H54 (cell line): ENCODE measurements around the gene KIAA1671.
A peak's percentile ranks its signal among the peaks of the same experiment; 100 is the strongest.

Source experiments
- DNase-seq: peaks from one replicate; pipeline ENCODE4 v3.0.0; 2011; ENCODE audit warnings: low spot score, mixed read lengths; ENCODE audit not compliant: insufficient read length
- FAIRE-seq: peaks from 3 replicates; lab custom pipeline; 2011; peaks lifted over from hg19 to GRCh38; lab: Jason Lieb, UNC
- POLR2A ChIP-seq: IDR thresholded peaks from 2 replicates; pipeline ENCODE4 v1.6.1; 2011; ENCODE audit warnings: low read depth, mild to moderate bottlenecking, low read length

The KIAA1671 gene

GRCh38 chr22:24981066-24981465, 28.6 kb downstream of the KIAA1671 start:
- TF ChIP-seq POLR2A: no peak
- FAIRE-seq: no peak
- no peak for DNase-seq

DNA sequence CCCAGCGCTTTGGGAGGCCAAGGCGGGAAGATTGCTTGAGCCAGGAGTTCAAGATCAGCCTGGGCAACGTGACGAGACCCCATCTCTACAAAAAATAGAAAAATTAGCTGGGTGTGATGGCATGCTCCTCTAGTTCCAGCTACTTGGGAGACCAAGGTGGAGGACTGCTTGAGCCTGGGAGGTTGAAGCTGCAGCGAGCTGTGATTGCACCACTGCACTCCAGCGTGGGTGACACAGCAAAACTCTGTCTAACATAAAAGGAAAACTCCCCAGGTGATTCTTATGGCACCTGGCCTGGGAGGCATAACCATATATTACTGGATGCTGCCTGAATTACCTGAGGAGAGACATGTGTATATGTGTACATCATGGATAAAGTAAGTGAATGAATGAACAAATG, 29.1 kb downstream of the KIAA1671 start:
- DNase-seq (no peak), FAIRE-seq (no peak)
- no peak for TF ChIP-seq POLR2A

DNA sequence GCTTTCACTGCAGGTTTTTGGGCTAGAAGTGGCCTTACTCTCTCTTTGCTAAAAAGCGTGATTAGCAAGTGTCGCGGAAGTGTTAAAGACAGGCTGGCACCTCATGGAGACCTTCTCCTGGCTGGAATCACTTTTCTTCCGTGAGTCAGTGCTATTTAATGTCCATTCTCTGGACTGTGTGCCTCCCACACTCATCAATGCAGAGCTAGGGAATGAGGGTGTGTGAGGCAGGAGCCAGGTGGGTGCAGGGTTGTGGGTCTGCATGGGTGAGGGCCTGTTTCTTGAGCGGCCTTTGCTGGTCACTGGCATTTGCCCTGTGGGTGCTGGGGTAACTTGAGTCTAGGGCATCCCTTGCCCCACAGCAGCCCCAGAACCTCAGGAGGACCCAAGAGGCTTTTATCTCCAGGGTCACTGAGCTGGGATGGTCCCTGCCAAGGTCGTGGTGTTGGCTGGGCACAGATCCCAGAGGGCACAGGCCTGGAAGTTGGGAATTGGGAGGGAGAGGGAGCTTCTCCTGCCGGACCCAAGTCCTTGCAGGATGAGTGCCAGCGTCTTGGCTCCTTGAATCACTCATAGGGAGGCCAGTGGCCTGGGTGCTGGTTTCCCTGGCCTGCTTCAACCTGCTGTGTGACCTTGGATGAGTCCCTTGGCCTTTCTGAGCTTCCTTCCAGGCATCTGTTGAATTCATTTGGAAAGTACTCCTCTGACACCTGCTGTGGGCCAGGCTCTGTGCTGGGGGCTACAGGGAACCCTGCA, 30.0 kb downstream of the KIAA1671 start:
- TF ChIP-seq POLR2A: no peak
- FAIRE-seq (peak; percentile 76), DNase-seq (no peak)

DNA sequence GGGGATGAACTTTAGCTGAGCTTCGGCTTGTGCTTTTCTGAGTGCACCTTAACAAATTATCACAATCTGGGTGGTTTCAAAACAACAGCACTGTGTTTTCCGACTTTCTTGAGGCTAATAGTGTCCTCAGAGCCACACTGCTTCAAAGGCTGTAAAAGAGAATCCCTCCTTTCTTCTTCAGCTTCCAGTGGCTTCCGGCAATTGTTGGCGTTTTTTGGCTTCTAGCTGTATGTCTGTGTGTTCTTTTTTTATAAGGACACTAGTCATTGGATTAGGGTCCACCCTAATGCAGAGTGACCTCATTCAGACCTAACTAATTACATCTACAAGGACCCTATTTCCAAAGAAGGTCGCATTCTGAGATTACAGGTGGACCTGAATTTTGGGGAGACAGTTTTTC, 30.6 kb downstream of the KIAA1671 start:
- FAIRE-seq: no peak
- DNase-seq: no peak
- no peak for TF ChIP-seq POLR2A

GRCh38 chr22:24984122-24984521, 31.6 kb downstream of the KIAA1671 start:
- FAIRE-seq: no peak

DNA sequence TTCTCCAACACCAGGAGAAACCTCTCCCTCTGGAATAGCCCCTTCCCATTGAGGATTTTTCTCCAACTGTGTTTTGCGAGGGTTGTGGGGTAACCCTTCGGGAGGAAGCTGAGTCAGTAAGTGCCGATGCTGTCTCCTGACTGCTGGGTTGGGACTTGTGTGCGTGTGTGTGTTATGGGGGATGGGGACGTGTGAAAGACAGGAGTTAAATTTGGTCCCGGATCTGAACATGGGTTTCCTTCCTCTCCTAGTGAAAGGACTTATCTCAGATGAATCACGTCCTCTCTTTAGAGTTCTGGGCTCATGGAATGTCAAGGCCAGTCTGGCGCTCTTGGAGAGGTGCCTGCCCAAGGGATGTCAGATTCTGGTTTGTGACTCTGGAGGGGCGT, 33.3 kb downstream of the KIAA1671 start:
- peak; percentile 84 for FAIRE-seq

More at GRCh38 chr22:24984122-24984521, 31.6 kb downstream of the KIAA1671 start:
- no peak for DNase-seq
- TF ChIP-seq POLR2A: no peak

GRCh38 chr22:24986816-24987215, 34.3 kb downstream of the KIAA1671 start:
- no peak for FAIRE-seq
- no peak for TF ChIP-seq POLR2A
- DNase-seq: no peak

More for the DNA sequence above, 33.3 kb downstream of the KIAA1671 start:
- no peak for TF ChIP-seq POLR2A
- DNase-seq: no peak

DNA sequence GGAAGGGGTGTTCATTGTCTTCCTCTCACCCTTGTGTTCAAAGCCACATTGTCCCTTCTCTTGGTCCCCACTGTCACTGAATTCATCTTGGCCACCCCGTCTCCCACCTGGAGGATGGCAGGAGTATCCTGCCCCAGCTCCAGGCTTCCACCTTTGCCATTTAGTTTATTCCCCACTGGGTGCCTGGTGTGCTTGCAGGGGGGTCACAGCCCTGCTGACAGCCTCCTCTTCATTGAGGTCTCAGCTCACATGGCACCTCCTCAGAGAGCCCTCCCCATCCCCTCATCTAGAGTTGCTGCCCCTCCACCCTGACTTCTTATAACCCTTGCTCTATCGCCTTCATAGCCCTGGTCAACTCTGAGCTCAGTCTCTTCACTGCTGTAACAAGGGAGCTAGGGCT, 36.6 kb downstream of the KIAA1671 start:
- no peak for TF ChIP-seq POLR2A
- DNase-seq: no peak
- no peak for FAIRE-seq

DNA sequence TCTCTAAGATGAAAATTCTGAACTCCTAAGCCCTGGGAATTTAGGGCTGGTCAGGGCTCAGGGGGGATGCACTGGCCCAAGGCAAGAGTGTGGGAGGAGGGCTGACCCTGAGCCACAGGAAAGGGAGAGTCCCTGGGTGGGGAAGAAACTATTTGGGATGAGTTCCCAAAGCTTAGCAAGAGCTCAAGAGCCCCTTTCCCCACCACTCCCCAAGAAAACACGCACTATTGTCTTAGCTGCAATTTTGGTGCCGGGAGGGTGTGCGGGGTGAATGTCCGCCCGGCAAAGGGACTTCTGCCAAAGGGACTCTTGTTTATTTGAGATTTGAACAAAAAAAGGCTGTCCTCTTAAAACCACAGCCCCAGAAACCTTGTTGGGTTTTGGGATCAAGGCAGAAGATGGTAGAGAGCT, 37.0 kb downstream of the KIAA1671 start:
- FAIRE-seq (no peak), DNase-seq (no peak)
- no peak for TF ChIP-seq POLR2A

- FAIRE-seq (no peak), DNase-seq (no peak)
- no peak for TF ChIP-seq POLR2A
Measured at GRCh38 chr22:24990344-24990905, 37.9 kb downstream of the KIAA1671 start.

DNA sequence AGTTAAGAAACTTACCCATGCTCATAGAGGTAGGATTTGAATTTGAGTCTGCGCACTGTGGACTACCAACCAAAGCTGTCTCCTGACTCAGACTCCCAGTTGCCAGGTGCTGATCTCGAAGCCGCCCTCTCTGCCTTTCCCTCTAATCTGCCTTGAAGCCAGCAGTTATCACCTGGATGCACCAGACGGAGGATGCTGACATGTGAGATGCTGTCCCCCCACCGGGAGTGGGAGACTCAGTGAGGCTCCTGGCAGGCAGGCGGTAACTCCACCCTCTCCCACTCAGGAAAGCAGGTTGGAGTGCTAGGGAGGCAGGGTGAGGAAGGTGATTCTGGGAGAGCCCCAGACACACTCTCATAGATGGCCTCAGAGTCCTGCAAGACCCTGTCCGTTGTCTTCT, 40.4 kb downstream of the KIAA1671 start:
- no peak for FAIRE-seq
- TF ChIP-seq POLR2A: no peak
- no peak for DNase-seq

- DNase-seq: peak; percentile 68
- TF ChIP-seq POLR2A: no peak
- FAIRE-seq: peak; percentile 76
Measured at GRCh38 chr22:24994070-24994763, 41.7 kb downstream of the KIAA1671 start.

- DNase-seq: no peak
- TF ChIP-seq POLR2A: no peak
- FAIRE-seq: no peak
Measured at GRCh38 chr22:24995649-24996180, 43.2 kb downstream of the KIAA1671 start.

GRCh38 chr22:24996420-24996952, 44.0 kb downstream of the KIAA1671 start:
- TF ChIP-seq POLR2A: no peak
- DNase-seq (peak; percentile 45), FAIRE-seq (peak; percentile 50)

GRCh38 chr22:24997023-24997422, 44.5 kb downstream of the KIAA1671 start:
- no peak for TF ChIP-seq POLR2A
- DNase-seq (no peak), FAIRE-seq (no peak)
